H1 (cell line): ENCODE measurements around the gene POLDIP3.

Experiments
- CREB1 ChIP-seq: IDR thresholded peaks from 2 replicates; pipeline ENCODE4 v1.6.1; 2012; ENCODE audit warnings: inconsistent platforms
- SIN3A ChIP-seq, 2 experiments: IDR thresholded peaks in 1 of 2; conservative IDR thresholded peaks in 1 of 2; 2 replicates each; pipeline ENCODE4 v1.6.1; 2011 to 2012; ENCODE audit warnings: low read length in 2 of 2, improper control_type of control experiment in 1 of 2, low read depth in 1 of 2, mild to moderate bottlenecking in 1 of 2
- YY1 ChIP-seq: IDR thresholded peaks from 2 replicates; pipeline ENCODE4 v1.6.1; 2011; ENCODE audit warnings: low read depth, mild to moderate bottlenecking, low read length
- TF ChIP-seq, protein P1 (sequence below): IDR thresholded peaks from 2 replicates; pipeline ENCODE4 v1.6.1; 2011; ENCODE audit warnings: low read depth, mild to moderate bottlenecking, low read length; ENCODE audit not compliant: insufficient read depth
- TF ChIP-seq, protein P2 (sequence below), 3 experiments: IDR thresholded peaks; 1 replicate in 2 of 3; 2 replicates in 1 of 3; pipeline versions ENCODE4 v1.5.1 to v1.6.1; 2011; ENCODE audit warnings: low read length in 3 of 3, mild to moderate bottlenecking in 3 of 3, inconsistent platforms in 2 of 3, low read depth in 1 of 3, moderate library complexity in 1 of 3; ENCODE audit not compliant: insufficient read depth in 1 of 3; ENCODE audit errors: control extremely low read depth in 1 of 3

DNA sequence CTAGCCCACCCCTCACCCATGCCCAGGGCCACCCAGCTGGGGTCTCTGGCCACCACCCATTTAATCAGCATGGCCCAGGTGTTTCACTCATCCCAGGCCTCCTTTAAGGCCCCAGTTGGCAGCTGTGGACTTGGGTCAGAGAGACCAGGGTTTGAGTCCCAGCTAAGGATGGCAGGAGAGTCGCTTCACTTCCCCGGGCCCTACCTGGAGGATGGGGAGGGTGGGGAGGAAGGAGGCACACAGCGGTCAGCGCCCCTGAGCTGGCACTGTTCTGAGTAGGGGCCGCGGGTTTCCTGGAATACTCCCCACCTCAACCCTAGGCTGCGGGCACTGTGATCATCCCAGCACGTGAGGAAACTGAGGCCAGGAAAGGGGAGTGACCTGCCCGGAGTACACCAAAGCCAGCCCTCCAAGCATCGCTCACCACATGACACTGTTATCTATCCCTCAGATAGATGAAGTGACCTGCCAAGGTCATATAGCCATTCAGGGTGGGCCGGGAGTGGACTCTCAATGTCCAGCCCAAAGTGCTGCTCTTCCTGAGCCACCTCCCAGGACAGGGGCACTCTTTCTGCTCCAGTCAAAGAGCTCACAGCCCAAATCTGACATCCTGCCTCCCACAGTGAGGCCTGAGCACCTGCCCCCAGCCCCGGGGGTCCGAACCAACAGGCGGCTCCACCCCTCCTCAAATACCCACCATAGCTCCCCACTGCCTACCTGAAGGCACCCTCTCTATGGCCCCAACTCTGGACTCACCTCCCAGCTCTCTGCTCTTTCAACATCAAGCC, 29.1 kb upstream of the POLDIP3 start:
- TF ChIP-seq SIN3A (conservative IDR thresholded peaks at IDR 0.05 in 1 of 2, IDR thresholded peaks at IDR 0.05 in 1 of 2; ENCODE audit: low read depth in 1 of 2, low read length in 2 of 2) = no peak
- TF ChIP-seq CREB1 = no peak
- TF ChIP-seq, protein P1, sequence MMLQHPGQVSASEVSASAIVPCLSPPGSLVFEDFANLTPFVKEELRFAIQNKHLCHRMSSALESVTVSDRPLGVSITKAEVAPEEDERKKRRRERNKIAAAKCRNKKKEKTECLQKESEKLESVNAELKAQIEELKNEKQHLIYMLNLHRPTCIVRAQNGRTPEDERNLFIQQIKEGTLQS = no peak
- TF ChIP-seq, protein P2, sequence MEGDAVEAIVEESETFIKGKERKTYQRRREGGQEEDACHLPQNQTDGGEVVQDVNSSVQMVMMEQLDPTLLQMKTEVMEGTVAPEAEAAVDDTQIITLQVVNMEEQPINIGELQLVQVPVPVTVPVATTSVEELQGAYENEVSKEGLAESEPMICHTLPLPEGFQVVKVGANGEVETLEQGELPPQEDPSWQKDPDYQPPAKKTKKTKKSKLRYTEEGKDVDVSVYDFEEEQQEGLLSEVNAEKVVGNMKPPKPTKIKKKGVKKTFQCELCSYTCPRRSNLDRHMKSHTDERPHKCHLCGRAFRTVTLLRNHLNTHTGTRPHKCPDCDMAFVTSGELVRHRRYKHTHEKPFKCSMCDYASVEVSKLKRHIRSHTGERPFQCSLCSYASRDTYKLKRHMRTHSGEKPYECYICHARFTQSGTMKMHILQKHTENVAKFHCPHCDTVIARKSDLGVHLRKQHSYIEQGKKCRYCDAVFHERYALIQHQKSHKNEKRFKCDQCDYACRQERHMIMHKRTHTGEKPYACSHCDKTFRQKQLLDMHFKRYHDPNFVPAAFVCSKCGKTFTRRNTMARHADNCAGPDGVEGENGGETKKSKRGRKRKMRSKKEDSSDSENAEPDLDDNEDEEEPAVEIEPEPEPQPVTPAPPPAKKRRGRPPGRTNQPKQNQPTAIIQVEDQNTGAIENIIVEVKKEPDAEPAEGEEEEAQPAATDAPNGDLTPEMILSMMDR (IDR thresholded peaks at IDR 0.05; ENCODE audit: control extremely low read depth in 1 of 3, insufficient read depth in 1 of 3, low read depth in 1 of 3, low read length in 3 of 3) = no peak
- no peak for TF ChIP-seq YY1
